AG10803 (cell line): ENCODE results near the gene CSRP1.

Experiments
- DNase-seq: peaks from one replicate; pipeline ENCODE4 v3.0.0; 2010; ENCODE audit warnings: low read depth
- H3K4me3 ChIP-seq: 2 replicates; pipeline ENCODE4 v1.5.1; 2011; ENCODE audit warnings: mild to moderate bottlenecking, low read length, control low read depth
- TF ChIP-seq, protein P1 (sequence below): conservative IDR thresholded peaks from 2 replicates; pipeline ENCODE4 v1.5.1; 2011; ENCODE audit warnings: mild to moderate bottlenecking, low read length, control low read depth, inconsistent platforms

The CSRP1 gene

DNA sequence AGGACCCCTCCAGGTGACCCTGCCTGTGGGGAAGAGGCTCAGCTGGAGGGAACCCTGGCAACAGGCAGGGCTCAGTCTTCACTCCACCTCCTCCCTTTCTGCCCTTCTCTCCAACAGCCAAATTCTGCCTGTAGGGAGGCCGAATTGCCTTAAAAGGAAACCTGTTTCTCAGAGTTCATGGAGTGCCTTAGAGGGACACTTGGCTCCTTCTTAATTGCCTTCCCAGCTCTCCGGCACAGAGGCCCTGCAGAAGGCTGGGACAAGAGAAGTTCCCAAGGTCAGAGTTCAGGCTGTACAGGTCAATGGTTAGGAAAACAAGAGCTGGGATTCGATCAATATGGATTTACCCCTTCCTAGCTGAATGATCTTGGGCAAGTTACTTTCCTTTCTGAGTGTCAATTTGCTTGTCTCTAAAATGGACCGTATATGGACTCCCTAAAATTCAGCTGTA is 6.2 kb downstream of the CSRP1 start:
- H3K4me3 ChIP-seq, result no peak overlapping the region
- peak; percentile 48 for DNase-seq
- TF ChIP-seq, protein P1, sequence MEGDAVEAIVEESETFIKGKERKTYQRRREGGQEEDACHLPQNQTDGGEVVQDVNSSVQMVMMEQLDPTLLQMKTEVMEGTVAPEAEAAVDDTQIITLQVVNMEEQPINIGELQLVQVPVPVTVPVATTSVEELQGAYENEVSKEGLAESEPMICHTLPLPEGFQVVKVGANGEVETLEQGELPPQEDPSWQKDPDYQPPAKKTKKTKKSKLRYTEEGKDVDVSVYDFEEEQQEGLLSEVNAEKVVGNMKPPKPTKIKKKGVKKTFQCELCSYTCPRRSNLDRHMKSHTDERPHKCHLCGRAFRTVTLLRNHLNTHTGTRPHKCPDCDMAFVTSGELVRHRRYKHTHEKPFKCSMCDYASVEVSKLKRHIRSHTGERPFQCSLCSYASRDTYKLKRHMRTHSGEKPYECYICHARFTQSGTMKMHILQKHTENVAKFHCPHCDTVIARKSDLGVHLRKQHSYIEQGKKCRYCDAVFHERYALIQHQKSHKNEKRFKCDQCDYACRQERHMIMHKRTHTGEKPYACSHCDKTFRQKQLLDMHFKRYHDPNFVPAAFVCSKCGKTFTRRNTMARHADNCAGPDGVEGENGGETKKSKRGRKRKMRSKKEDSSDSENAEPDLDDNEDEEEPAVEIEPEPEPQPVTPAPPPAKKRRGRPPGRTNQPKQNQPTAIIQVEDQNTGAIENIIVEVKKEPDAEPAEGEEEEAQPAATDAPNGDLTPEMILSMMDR, result no peak

DNA sequence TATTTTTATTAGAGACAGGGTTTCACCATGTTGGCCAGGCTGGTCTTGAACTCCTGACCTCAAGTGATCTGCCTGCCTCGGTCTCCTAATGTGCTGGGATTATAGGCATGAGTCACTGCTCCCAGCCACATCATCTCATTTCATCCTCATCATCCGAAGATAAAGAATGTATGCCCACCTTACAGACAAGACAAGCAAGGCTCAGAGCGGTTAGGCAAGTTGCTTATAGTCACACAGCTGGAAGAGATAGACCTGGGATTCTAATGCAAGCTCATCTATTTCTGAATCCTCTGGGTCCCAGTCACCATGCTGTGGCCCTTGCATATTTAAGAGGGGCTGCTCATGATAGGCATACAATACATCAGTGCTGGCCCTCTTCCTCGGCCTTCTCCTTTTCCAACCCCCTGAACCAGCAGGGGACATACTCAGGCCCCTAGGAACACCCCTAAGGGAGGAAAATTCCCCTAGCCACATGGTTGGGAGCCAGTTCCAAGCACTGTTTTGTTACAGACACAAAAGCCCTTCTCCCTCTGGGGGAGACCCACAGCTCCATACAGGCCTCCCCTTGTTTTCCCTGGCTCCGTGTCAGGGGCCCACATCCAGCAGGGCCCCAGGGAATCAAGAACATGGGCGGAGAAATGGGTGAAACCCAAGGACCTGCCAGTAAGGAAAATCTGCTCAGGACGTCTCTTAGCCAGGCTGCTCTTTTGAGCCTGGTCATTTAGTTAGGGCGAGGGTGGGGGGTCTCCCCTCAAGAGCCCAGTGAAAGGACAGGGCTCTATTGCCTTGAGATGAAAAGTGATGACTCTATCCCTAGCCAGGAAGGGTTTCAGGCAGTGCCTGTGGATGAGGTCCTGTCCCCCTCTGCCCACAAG is 6.9 kb downstream of the CSRP1 start:
- H3K4me3 ChIP-seq, result no peak overlapping the region
- no peak for DNase-seq
- TF ChIP-seq, protein P1, result no peak

DNA sequence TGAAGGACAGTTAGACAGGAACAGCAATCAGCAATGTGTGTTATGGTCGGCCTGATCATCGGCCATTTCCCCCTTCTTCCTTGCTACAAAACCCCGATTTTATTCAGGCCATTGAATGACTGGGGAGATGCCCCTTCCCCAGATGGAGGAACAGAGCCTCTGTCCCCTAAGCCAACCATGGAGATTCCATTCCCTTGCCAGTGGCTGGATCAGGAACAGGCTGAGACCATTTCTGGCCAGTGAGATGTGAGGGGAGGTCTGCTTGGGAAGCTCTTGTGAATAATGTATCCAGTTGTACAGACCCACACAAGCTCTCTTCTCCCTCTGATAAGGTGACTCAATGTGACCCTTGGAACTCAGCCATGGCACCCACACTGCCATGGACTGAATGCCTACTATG is 7.7 kb downstream of the CSRP1 start:
- H3K4me3 ChIP-seq, result no peak overlapping the region
- TF ChIP-seq, protein P1, result no peak
- no peak for DNase-seq

DNA sequence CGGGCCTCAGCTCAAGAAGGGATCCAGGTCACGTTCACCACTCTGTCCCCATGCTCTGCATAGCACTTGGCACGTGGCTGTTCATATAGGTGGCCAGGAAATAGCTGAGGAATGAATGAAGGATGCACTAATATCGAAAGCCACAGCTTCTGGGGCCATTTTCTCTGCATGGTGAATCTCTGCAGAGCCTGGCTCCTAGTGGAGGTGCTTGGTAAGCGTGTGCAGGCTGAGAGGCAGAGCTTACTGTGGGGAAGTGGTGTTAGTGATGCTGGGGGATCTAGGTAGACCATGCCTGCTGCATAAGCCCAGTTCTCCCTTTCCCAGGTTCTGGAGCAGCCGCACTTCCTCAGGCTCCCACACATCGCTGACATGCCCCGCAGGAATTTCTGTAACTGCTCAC is 8.3 kb downstream of the CSRP1 start:
- H3K4me3 ChIP-seq, result no peak overlapping the region
- TF ChIP-seq, protein P1, result no peak; the same call in 1 of the 2 replicates
- no peak for DNase-seq

DNA sequence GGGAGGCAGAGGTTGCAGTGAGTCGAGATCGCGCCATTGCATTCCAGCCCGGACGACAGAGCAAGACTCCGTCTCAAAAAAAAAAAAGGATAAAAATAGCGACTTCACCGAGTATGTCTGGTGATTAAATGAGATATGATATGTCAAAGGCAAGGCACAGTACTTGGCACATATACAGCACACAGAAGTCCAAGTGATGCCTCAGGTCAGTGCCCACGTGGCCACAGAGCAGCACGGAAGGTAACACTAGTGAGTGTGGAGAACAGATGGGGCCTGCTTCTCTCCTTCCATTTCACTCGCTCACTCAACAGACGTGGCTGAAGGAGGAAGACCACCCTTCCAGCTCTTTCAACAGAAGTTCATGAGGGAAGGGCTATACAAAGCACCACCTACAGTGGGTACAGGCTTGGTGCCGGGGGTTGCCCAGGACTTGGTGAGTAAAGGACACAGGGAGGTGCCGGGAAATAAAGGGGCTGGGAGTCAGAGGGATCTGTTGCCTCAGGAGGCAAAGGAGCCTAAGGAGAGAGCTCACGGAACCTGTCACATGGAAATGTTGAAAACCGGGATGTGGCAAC is 8.9 kb downstream of the CSRP1 start:
- DNase-seq, result no peak
- TF ChIP-seq, protein P1, result no peak
- no peak overlapping the region for H3K4me3 ChIP-seq

DNA sequence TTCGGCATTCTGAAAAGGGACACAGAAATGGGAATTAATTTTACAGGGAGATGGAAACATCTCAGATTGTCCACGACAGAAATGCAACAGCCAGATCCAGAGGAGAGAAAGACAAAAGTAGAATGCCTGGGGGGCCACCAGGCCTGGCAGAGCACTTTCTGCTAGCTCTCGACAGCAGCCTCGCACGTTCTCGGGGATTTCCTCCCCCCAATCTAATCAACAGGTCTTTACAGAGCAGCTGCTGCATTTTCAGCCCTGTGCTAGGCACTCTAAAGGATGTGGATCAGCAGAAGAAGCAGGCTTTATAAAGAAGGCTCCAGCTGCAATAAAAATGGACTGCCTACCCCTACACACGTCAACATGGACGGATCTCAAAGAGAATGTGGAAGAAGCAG is 10.6 kb downstream of the CSRP1 start:
- 0 out of 2 replicates have a peak overlapping the region, but pooled peaks have one; percentile 13 for H3K4me3 ChIP-seq
- TF ChIP-seq, protein P1, result no peak

More for the DNA sequence above, 10.6 kb downstream of the CSRP1 start:
- DNase-seq, result no peak
